ENCODE results near the gene HNRNPC.
A peak's percentile ranks its signal among the peaks of the same experiment; 100 is the strongest.

HNRNPC gene

DNA sequence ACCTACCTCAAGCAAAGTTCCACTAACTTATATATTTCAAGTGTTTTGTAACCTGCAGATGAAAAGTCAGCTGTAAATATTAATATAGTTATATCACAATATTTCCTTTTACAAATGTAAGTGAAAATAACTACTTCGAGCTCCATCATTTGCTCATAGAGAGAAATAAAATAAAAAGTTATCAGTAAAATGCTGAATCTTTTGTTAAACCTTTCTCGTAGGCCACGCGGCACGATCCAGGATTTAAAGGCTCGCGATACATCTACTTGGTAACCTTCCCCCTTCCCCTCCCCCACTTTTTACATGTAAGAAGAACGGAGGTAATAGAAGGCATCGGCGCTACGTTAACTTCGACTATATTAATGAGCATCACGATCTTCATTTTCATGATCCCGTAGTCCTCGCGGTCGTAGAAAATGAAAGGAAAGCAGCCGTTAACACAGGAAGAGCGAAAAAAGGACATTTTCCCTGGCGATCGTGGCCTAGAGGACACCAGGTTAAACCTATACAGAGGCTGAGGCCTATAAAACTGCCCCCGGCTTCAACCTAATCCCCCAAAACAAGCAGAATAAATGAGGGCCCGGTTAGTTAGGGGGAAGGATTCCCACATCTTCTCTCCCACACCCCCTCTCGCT lies 508 bp downstream of the HNRNPC start:
- DNase-seq (ENCODE audit: low read depth) = peak; percentile 50
- TF ChIP-seq, protein P1, sequence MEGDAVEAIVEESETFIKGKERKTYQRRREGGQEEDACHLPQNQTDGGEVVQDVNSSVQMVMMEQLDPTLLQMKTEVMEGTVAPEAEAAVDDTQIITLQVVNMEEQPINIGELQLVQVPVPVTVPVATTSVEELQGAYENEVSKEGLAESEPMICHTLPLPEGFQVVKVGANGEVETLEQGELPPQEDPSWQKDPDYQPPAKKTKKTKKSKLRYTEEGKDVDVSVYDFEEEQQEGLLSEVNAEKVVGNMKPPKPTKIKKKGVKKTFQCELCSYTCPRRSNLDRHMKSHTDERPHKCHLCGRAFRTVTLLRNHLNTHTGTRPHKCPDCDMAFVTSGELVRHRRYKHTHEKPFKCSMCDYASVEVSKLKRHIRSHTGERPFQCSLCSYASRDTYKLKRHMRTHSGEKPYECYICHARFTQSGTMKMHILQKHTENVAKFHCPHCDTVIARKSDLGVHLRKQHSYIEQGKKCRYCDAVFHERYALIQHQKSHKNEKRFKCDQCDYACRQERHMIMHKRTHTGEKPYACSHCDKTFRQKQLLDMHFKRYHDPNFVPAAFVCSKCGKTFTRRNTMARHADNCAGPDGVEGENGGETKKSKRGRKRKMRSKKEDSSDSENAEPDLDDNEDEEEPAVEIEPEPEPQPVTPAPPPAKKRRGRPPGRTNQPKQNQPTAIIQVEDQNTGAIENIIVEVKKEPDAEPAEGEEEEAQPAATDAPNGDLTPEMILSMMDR (IDR thresholded peaks at IDR 0.05; ENCODE audit: low read depth, low read length, missing control alignments) = no peak
- in situ Hi-C loops (cut with HindIII; ENCODE audit: low sequenced_read_pairs) = no loop called here
- H3K4me3 ChIP-seq (ENCODE audit: low read depth, low read length) = peak overlapping the region; percentile 77

DNA sequence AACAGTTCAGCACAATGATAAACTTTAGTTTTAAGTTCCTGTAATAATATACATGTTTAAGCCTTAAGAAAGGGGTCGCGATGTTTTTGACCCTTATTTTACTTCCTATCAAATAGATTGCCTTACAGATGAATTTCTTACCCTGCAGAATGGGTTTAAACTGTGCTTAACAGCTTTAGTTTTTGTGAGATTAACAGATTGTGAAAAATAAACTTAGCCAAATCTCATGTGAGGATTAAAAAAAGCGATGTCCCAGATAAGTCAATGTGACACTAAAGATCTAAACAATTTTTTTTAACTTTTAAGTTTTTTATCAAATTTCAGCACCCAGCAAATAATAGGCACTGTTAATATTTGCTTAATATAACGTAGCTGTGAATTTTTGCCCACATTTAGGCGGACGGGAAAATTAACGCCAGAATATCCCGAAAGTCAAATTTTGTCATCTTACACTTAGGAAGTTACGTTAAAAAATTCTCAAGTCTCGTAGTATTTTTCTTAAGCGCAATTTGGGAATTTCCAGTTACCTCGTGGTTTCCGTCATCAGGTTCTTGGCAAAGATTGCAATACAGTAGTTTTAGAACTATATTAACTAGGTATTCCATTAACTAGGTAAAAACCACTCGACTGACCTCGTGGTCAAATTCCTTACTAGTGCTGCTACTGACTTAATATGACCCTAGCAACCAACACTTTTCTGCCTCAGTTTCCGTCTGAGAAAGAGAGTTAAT lies 1.2 kb downstream of the HNRNPC start:
- in situ Hi-C loops (cut with HindIII; ENCODE audit: low sequenced_read_pairs) = no loop called here
- TF ChIP-seq, protein P1 (IDR thresholded peaks at IDR 0.05; ENCODE audit: low read depth, low read length, missing control alignments) = no peak
- peak overlapping the region; percentile 77 for H3K4me3 ChIP-seq (ENCODE audit: low read depth, low read length)
- no peak for DNase-seq (ENCODE audit: low read depth)

DNA sequence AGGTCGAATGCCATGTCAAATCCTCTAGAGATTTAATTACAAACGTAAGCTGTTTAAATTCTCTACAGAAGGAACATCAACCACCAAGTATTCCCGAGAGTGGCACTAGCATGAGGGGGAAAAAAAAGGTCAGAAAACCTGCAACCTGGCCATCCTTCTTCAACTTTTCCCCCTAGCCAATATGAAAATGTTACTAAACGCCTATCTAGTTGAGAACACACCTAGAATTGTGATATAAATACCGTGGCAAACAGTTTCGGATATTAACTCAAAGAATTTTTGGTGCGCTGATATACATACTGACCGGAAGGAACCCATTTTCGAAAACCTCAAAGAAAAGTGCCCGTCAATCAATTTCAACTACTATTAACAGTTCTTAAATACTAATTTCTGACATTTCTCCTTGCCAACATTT lies 1.8 kb downstream of the HNRNPC start:
- H3K4me3 ChIP-seq (ENCODE audit: low read depth, low read length) = peak overlapping the region; percentile 77
- TF ChIP-seq, protein P1 (IDR thresholded peaks at IDR 0.05; ENCODE audit: low read depth, low read length, missing control alignments) = no peak
- no peak for DNase-seq (ENCODE audit: low read depth)
- in situ Hi-C loops (cut with HindIII; ENCODE audit: low sequenced_read_pairs) = no loop called here

DNA sequence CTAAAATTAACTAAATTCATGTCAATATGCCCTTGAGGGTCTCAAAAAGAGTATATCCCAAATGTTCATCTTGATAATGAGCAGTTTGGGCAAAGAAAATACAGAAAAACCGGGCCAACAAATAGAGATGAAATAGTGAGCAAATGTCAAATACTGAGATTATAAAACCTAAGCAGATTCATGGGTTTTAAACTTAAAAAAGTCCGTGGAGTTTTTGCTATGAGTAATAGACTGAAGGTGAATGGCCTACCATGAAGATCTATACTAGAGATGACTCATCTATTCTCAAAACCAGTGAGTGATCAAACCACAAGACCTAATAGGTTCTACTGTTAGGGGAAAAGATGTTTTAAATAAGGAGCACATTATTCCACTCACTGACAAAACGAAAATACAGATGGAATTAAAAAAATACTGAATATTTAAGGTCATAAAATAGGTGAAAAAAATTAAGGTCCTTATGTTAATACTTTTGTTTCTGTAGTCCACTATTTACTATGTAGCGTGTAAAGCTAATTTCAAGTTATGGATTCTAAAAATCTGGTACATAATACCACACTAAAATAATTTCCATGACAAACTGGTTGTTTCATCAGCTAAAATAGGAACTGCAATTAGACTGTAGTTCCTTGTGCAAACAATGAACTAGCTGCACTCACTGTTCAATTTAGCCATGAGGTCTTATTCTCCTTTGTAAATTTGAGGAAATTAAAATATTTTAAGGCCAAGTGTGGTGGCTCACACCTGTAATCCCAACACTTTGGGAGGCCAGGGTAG lies 5.0 kb downstream of the HNRNPC start:
- H3K4me3 ChIP-seq (ENCODE audit: low read depth, low read length) = peak overlapping the region; percentile 18
- in situ Hi-C loops (cut with HindIII; ENCODE audit: low sequenced_read_pairs) = no loop called here
- peak; percentile 76 for DNase-seq (ENCODE audit: low read depth)
- TF ChIP-seq, protein P1 (IDR thresholded peaks at IDR 0.05; ENCODE audit: low read depth, low read length, missing control alignments) = no peak

DNA sequence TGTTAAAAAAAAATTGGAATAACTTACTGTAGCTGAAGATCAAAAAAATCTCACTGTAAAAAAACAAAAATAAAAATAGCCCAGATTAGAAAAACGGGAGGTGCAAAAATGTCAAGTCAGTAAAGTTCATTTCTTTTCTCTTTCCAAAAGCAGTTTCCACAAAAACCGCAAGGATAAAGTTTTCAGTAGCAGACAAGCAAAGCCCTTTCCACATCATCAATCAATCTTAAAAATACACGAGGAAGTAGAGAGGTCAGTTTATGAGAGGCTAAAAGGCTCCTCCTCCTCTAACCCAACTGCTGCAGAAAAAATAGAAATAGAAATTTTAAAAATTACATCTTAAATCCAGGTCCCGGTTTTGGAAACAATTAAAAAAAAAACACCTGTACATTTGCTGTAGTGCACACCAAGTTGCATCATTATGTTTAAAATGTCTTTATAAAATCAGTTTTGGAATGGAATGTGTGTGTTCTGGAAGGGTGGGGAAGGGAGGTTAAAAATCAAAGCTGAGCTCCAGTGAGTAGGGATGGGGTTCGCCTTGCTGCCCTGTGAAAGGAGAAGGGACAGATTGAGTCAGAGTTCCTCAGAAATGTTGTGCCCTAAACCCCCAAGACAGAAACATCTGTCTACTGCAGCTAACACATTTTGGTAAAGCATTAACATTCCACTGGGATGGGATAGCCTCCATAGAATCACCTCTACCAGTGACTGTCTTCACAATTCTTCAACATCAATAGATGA lies 5.8 kb downstream of the HNRNPC start:
- no peak for DNase-seq (ENCODE audit: low read depth)
- TF ChIP-seq, protein P1 (IDR thresholded peaks at IDR 0.05; ENCODE audit: low read depth, low read length, missing control alignments) = no peak
- peak overlapping the region; percentile 18 for H3K4me3 ChIP-seq (ENCODE audit: low read depth, low read length)
- in situ Hi-C loops (cut with HindIII; ENCODE audit: low sequenced_read_pairs) = no loop called here

DNA sequence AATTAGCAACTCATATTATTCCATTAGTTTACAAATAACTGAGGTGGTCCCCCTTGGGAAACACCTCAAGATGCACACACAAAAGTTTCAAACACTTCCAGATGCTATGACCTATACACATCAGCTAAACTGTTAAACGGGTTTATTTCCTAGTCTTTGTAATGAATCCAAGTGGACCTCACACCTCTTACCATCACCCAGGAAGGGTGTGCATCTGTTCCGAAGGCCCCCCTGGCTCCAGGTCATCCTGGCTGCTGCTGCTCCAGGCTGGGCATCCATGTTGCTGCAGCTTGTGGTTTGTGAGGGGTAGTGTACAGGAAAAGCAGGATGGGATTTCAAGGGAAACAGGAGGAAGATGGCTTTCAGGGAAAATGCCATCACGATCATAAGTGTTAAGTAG lies 6.8 kb downstream of the HNRNPC start:
- in situ Hi-C loops (cut with HindIII; ENCODE audit: low sequenced_read_pairs) = no loop called here
- H3K4me3 ChIP-seq (ENCODE audit: low read depth, low read length) = no peak overlapping the region
- DNase-seq (ENCODE audit: low read depth) = no peak
- TF ChIP-seq, protein P1 (IDR thresholded peaks at IDR 0.05; ENCODE audit: low read depth, low read length, missing control alignments) = no peak

Measured in astrocyte of the cerebellum (primary cell).